HCT116 (cell line): Measurements from ENCODE around the gene DIAPH3. TPM values are rescaled to one million over a fixed set of nuclear protein-coding genes. Genes with fewer than 3 reads are reported as not detected.

Experiments used
- ATAC-seq: fragments of 200-7000 bp; cut with Tn5 transposase; 2 replicates; pipeline ENCODE4 v1.9.1; 2020; ENCODE audit warnings: mild to moderate bottlenecking, moderate library complexity
- BruUV-seq: library from RNA; stranded (reverse); fragments of 400-500 nt; replicated peaks from 2 replicates; lab custom pipeline; 2021; lab: Mats Ljungman, UMichigan
- CTCF ChIA-PET: fragments of 300-600 bp; sonication (Branson Sonifier 250); formaldehyde crosslinking; loops from one replicate; lab custom pipeline; 2021; ENCODE audit warnings: antibody characterized with exemption; lab: Charles Lee
- POLR2A ChIA-PET: fragments of 300-600, 350-600 bp; sonication (Branson Sonifier 250); formaldehyde crosslinking; loops from one replicate; lab custom pipeline; 2021; ENCODE audit warnings: antibody characterized with exemption; lab: Charles Lee
- RAD21 ChIA-PET, 2 experiments: fragments of 300-600 bp; sonication (Branson Sonifier 250); formaldehyde crosslinking; loops; one replicate each; lab custom pipeline; 2023; ENCODE audit warnings: low total read pairs in 2 of 2; ENCODE audit not compliant: uncharacterized antibody in 2 of 2, unreplicated experiment in 2 of 2, low non-redundant PET in 1 of 2; lab: Charles Lee
- DNase-seq: peaks from one replicate; pipeline ENCODE4 v3.0.0-alpha.2; 2010; ENCODE audit warnings: low read depth, low spot score
- H2AFZ ChIP-seq: fragments of 200-600 bp; shearing (Covaris generic), sonication (generic); 2 replicates; pipeline ENCODE4 v1.6.1; 2017; ENCODE audit warnings: low read depth, mixed run types, mixed read lengths, antibody characterized with exemption, low read length; ENCODE audit not compliant: poor library complexity, severe bottlenecking
- H3K27ac ChIP-seq: 2 replicates; pipeline ENCODE4 v1.5.1; 2012; ENCODE audit warnings: low read depth, low read length
- H3K27me3 ChIP-seq: fragments of 200-600 bp; sonication (generic); 2 replicates; pipeline ENCODE4 v1.6.1; 2016; ENCODE audit warnings: mixed run types, low read length, mixed read lengths; ENCODE audit not compliant: insufficient read depth
- H3K36me3 ChIP-seq, 2 experiments: fragments of 200-500 bp in 1 of 2; fragments of 200-600 bp in 1 of 2; sonication (Bioruptor generic) in 1 of 2; sonication (generic) in 1 of 2; 2 replicates each; pipeline versions ENCODE4 v1.5.1 to v1.6.1; 2014 to 2016; ENCODE audit warnings: low read length in 2 of 2, inconsistent platforms in 1 of 2, mixed read lengths in 1 of 2, mixed run types in 1 of 2; ENCODE audit not compliant: insufficient read depth in 2 of 2, control insufficient read depth in 1 of 2
- H3K4me1 ChIP-seq, 2 experiments: fragments of 200-600 bp in 1 of 2; sonication (generic) in 1 of 2; 2 replicates each; pipeline versions ENCODE4 v1.5.1 to v1.6.1; 2012 to 2017; ENCODE audit warnings: low read length in 2 of 2, inconsistent platforms in 1 of 2, mild to moderate bottlenecking in 1 of 2, mixed read lengths in 1 of 2, mixed run types in 1 of 2, moderate library complexity in 1 of 2; ENCODE audit not compliant: insufficient read depth in 2 of 2, control insufficient read depth in 1 of 2
- H3K4me2 ChIP-seq: fragments of 200-600 bp; sonication (generic); 2 replicates; pipeline ENCODE4 v1.6.1; 2017; ENCODE audit warnings: mixed run types, low read length, mixed read lengths
- H3K4me3 ChIP-seq, 2 experiments: fragments of 200-600 bp in 1 of 2; sonication (generic) in 1 of 2; replicated peaks in 1 of 2; 2 replicates each; pipeline ENCODE4 v1.5.1; 2011 to 2016; ENCODE audit warnings: low read length in 2 of 2, control low read depth in 1 of 2, low read depth in 1 of 2, mild to moderate bottlenecking in 1 of 2, mixed read lengths in 1 of 2, mixed run types in 1 of 2
- H3K79me2 ChIP-seq: fragments of 200-600 bp; sonication (generic); 2 replicates; pipeline ENCODE4 v1.6.1; 2017; ENCODE audit warnings: mild to moderate bottlenecking, mixed run types, low read length, moderate library complexity, mixed read lengths; ENCODE audit not compliant: insufficient read depth
- H3K9ac ChIP-seq: fragments of 200-600 bp; sonication (generic); 2 replicates; pipeline ENCODE4 v1.6.1; 2016; ENCODE audit warnings: low read length, mixed read lengths
- H3K9me2 ChIP-seq: fragments of 200-600 bp; sonication (generic), shearing (Covaris generic); 2 replicates; pipeline ENCODE4 v1.6.1; 2017; ENCODE audit warnings: mixed run types, mild to moderate bottlenecking, moderate library complexity; ENCODE audit not compliant: insufficient read depth
- H3K9me3 ChIP-seq, 2 experiments: fragments of 200-500 bp in 1 of 2; fragments of 200-600 bp in 1 of 2; sonication (Bioruptor generic) in 1 of 2; sonication (generic) in 1 of 2; 2 replicates each; pipeline ENCODE4 v1.6.1; 2014 to 2017; ENCODE audit warnings: low read length in 2 of 2, mixed read lengths in 2 of 2, inconsistent platforms in 1 of 2, low read depth in 1 of 2, mild to moderate bottlenecking in 1 of 2, mixed run types in 1 of 2, moderate library complexity in 1 of 2; ENCODE audit not compliant: control insufficient read depth in 1 of 2, insufficient read depth in 1 of 2
- H4K20me1 ChIP-seq: fragments of 200-600 bp; sonication (generic), shearing (Covaris generic); 2 replicates; pipeline ENCODE4 v1.6.1; 2017; ENCODE audit warnings: mixed run types, mild to moderate bottlenecking, moderate library complexity; ENCODE audit not compliant: insufficient read depth
- ATF3 ChIP-seq: IDR thresholded peaks from 2 replicates; pipeline ENCODE4 v1.6.1; 2012
- CBX3 ChIP-seq: IDR thresholded peaks from 2 replicates; pipeline ENCODE4 v1.6.1; 2012; ENCODE audit warnings: low read depth
- CTCF ChIP-seq, 3 experiments: fragments of 200-600 bp in 1 of 3; sonication (generic) in 1 of 3; IDR thresholded peaks in 2 of 3; conservative IDR thresholded peaks in 1 of 3; 2 replicates each; pipeline ENCODE4 v1.5.1; 2012 to 2017; ENCODE audit warnings: low read depth in 2 of 3, low read length in 2 of 3, antibody characterized with exemption in 1 of 3, borderline replicate concordance in 1 of 3, control low read depth in 1 of 3, mild to moderate bottlenecking in 1 of 3, mixed read lengths in 1 of 3, mixed run types in 1 of 3, moderate library complexity in 1 of 3; ENCODE audit not compliant: insufficient read depth in 1 of 3
- EZH2 ChIP-seq: fragments of 200-600 bp; sonication (generic); IDR thresholded peaks from 2 replicates; pipeline ENCODE4 v1.6.1; 2017; ENCODE audit warnings: antibody characterized with exemption, mixed run types
- EZH2phosphoT487 ChIP-seq: fragments of 200-600 bp; IDR thresholded peaks from 2 replicates; pipeline ENCODE4 v1.6.1; 2018; ENCODE audit warnings: antibody characterized with exemption, borderline replicate concordance
- FOSL1 ChIP-seq: IDR thresholded peaks from 2 replicates; pipeline ENCODE4 v1.6.1; 2012; ENCODE audit warnings: low read depth
- POLR2A ChIP-seq: IDR thresholded peaks from 2 replicates; pipeline ENCODE4 v1.7.0; 2011; ENCODE audit warnings: borderline replicate concordance; ENCODE audit not compliant: insufficient read depth, insufficient read length; ENCODE audit errors: extremely low read depth
- POLR2AphosphoS5 ChIP-seq: IDR thresholded peaks from 2 replicates; pipeline ENCODE4 v1.6.1; 2011; ENCODE audit warnings: mild to moderate bottlenecking, low read depth, low read length, moderate library complexity
- REST ChIP-seq: IDR thresholded peaks from 2 replicates; pipeline ENCODE4 v1.6.1; 2012; ENCODE audit warnings: low read depth
- SIN3A ChIP-seq: IDR thresholded peaks from 2 replicates; pipeline ENCODE4 v1.6.1; 2012; ENCODE audit warnings: low read depth
- SRF ChIP-seq: IDR thresholded peaks from 2 replicates; pipeline ENCODE4 v1.6.1; 2012; ENCODE audit warnings: low read depth
- TCF7L2 ChIP-seq: IDR thresholded peaks from 2 replicates; pipeline ENCODE4 v1.7.0; 2011; ENCODE audit warnings: borderline replicate concordance, inconsistent platforms; ENCODE audit not compliant: insufficient read depth, insufficient read length; ENCODE audit errors: extremely low read depth
- YY1 ChIP-seq: IDR thresholded peaks from 2 replicates; pipeline ENCODE4 v1.6.1; 2011; ENCODE audit warnings: low read length, low read depth, moderate library complexity, mild to moderate bottlenecking; ENCODE audit not compliant: insufficient replicate concordance; ENCODE audit errors: extremely low read depth
- ZBTB33 ChIP-seq: IDR thresholded peaks from 2 replicates; pipeline ENCODE4 v1.6.1; 2011; ENCODE audit warnings: mild to moderate bottlenecking, low read length, moderate library complexity; ENCODE audit not compliant: insufficient replicate concordance; ENCODE audit errors: extremely low read depth
- ZNF274 ChIP-seq: fragments of 200-500 bp; sonication (Bioruptor generic); IDR thresholded peaks from 2 replicates; pipeline ENCODE4 v1.6.1; 2014; ENCODE audit warnings: mild to moderate bottlenecking, low read depth, low read length, inconsistent platforms
- intact Hi-C: fragments of 100-400 bp; cut with micrococcal nuclease; formaldehyde crosslinking; loops from 2 replicates; pipeline ENCODE4 v1.10.0; 2022
- total RNA-seq: library from RNA; stranded (reverse); gene quantifications from one replicate; pipeline ENCODE4 v1.2.1, GENCODE V29; 2021; ENCODE audit not compliant: unreplicated experiment

DIAPH3 gene
- total RNA-seq, 1 experiment from 2014 or later: 22.8 TPM

- no peak for TF ChIP-seq CTCF (IDR thresholded peaks at IDR 0.05 in 2 of 3, conservative IDR thresholded peaks at IDR 0.05 in 1 of 3; ENCODE audit: borderline replicate concordance in 1 of 3, insufficient read depth in 1 of 3, low read depth in 2 of 3, low read length in 2 of 3)
- TF ChIP-seq SRF: no peak
- TF ChIP-seq EZH2: no peak
- no peak for TF ChIP-seq ATF3
- TF ChIP-seq EZH2phosphoT487: no peak
- no peak for TF ChIP-seq ZNF274
- TF ChIP-seq TCF7L2: no peak
- no peak for TF ChIP-seq REST
- TF ChIP-seq, all 23 proteins: peak for 0
Observed at GRCh38 chr13:59877933-59878332, 285.8 kb downstream of the DIAPH3 start (continued).

GRCh38 chr13:59874973-59875372 lies 288.8 kb downstream of the DIAPH3 start:
- Histone ChIP-seq H3K4me2 (no peak overlapping the region), H3K79me2 (no peaks in the 10 kb centered on the region), H3K27ac (no peak overlapping the region), H3K27me3 (no peaks in the 10 kb centered on the region), H4K20me1 (no peaks in the 10 kb centered on the region; the same call in 1 of the 2 replicates), H3K4me1 (no peaks in the 10 kb centered on the region), H3K36me3 (no peaks in the 10 kb centered on the region), H3K9me2 (no peaks in the 10 kb centered on the region), H2AFZ (no peak overlapping the region), H3K9ac (no peak overlapping the region), H3K9me3 (no peaks in the 10 kb centered on the region), H3K4me3 (no peak overlapping the region)
- DNase-seq (no peak), ATAC-seq (no peak)
- BruUV-seq: no TSS peak
- ChIA-PET POLR2A (no interaction called here), RAD21 (no interaction called here), CTCF (no interaction called here)
- intact Hi-C loops: no loop called here
- no peak for TF ChIP-seq YY1
- no peak for TF ChIP-seq POLR2AphosphoS5
- TF ChIP-seq SIN3A: no peak
- TF ChIP-seq ZBTB33: no peak
- TF ChIP-seq ZNF274: no peak
- TF ChIP-seq POLR2A: no peak
- no peak for TF ChIP-seq TCF7L2
- no peak for TF ChIP-seq EZH2phosphoT487
- no peak for TF ChIP-seq SRF
- TF ChIP-seq EZH2: no peak
- TF ChIP-seq FOSL1: no peak
- TF ChIP-seq CBX3: no peak
